ENCODE measurements around the gene GUCY1A2. TPM values are rescaled to one million over a fixed set of nuclear protein-coding genes. Genes with fewer than 3 reads are reported as not detected.
"Not testable (repeated sequence)": the region's sequence is repeated elsewhere in the genome, so short reads cannot be mapped to it uniquely, and the experiment has no call there.

Gene GUCY1A2
- total RNA-seq, 1 donor from 2014 or later, result 0.84 TPM

DNA sequence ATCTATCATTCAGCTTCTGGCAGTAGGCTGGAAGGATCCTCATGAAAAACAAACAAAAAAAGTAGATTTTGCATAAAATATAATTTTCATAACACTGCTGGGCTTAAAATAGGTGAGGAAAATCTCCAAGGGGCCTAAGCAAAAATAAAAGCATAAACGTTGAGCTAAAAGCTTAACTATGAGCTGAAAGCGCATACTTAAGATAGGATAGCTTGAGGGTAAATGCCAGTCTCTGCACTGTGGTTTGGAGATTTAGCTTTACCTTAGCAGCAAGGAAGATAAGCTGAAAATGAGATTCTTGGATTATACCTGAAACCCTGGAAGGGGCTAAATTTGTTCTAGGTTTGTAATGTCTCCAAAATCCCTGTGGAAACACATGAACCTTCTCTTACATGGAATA lies 183.7 kb downstream of the GUCY1A2 start:
- no peak for ATAC-seq

DNA sequence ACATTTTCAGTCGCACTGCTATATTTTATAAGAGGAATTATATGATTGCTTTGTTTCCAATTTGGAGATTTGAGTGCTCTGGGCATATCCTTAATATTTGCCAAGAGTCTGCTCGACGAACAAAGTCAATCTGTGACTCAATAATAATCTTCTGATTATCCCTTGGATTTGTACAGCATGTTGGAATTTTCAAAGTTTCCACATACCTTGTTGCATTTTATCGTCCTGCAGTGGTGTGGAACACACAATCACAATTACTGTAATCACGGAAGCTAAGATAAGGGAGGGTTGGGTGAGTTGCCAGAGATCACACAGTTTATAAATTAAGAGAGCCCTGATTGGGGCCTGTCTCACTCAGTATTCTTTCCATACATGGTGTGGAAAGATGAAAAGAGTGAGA lies 189.3 kb downstream of the GUCY1A2 start:
- ATAC-seq, result no peak

- ATAC-seq, result no peak
These were observed 189.7 kb downstream of the GUCY1A2 start for GRCh38 chr11:106828576-106828975.

GRCh38 chr11:106827687-106828086 lies 190.6 kb downstream of the GUCY1A2 start:
- no peak for ATAC-seq

DNA sequence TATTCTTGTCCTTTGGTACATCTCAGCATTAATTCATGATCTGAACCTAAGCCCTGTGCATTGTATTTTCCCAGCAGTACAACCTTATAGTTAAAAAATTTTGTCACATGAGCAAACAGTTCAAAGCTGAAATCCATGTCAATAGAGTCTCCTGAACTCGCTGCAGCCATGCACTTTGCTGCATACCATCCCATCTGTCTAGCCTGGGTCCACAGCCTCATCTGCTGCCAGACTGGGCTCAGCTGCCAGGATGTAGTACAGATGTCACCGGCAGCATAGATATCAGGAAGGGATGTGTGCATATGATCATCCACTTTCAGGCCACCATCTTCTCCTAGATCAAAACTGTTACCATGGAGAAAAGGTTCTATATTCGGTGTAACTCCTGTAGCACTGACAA lies 191.7 kb downstream of the GUCY1A2 start:
- ATAC-seq, result not testable (repeated sequence)

GRCh38 chr11:106821826-106822225 lies 196.4 kb downstream of the GUCY1A2 start:
- ATAC-seq, result no peak

DNA sequence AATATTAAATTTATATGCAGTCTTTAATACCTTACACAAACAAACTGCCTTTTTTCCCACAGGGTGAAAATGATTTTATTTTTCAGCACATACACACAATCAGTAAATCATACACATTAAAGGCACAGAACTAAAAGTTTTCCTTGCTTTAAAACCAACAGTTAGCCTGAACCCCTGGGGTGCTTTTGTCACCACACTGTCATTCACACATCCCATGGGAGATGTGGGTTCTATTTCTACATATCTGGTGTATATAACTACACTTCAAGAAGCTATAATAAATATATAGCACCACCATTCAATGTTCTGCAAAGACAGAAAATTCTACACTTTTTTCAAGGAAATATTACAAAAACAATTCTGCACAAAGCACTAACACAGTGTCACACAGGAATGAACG lies 197.0 kb downstream of the GUCY1A2 start:
- no peak for ATAC-seq

GRCh38 chr11:106818443-106818842 lies 199.8 kb downstream of the GUCY1A2 start:
- no peak for ATAC-seq

DNA sequence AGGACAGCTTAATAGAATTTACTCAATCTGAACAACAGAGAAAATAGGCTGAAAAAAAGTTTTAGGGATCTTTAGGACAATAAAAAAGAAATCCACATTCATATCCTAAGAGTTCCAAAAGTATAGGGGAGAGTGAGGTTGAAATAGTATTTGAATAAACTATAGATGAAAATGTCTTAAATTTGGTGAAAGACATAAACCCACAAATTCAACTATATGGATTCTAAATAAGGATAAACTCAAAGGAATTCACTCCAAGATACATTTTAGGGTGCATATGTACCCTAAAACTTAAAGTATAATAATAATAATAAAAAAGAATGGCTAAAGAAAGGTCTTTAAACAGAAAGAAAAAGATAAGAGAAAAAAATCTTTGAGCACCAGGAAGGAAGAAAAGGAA lies 203.1 kb downstream of the GUCY1A2 start:
- ATAC-seq, result no peak

- no peak for ATAC-seq
These were observed 204.5 kb downstream of the GUCY1A2 start for GRCh38 chr11:106813806-106814205.

DNA sequence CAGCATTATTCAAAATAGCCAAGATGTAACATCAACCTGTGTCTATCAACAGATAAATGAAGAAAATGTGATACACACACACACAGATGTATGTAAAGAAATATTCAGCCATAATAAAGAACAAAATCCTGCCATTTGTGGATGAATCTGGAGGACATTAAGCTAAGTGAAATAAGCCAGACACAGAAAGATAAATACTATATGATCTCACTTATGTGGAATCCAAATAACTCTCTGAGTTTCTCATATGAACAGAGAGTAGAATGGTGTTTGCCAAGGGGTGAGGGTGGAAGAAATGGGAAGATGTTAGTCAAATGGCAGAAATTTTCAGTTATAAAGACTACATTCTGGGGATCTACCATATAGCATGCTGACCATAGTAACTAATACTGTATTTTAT lies 224.2 kb downstream of the GUCY1A2 start:
- no peak for ATAC-seq

- ATAC-seq, result no peak
These were observed 228.9 kb downstream of the GUCY1A2 start for GRCh38 chr11:106789406-106789805.

- no peak for ATAC-seq
These were observed 230.8 kb downstream of the GUCY1A2 start for GRCh38 chr11:106787454-106787853.

GRCh38 chr11:106785913-106786650 lies 232.2 kb downstream of the GUCY1A2 start:
- ATAC-seq, result no peak

DNA sequence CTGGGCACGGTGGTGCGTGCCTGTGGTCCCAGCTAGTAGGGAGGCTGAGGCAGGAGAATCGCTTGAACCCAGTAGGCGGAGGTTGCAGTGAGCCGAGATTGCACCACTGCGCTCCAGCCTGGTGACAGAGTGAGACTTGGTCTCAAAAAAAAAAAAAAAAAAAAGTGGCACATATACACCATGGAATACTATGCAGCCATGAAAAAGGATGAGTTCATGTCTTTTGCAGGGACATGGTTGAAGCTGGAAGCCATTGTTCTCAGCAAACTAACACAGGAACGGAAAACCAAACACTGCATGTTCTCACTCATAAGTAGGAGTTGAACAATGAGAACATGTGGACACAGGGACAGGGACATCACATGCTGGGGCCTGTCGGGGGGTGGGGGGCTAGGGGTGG lies 241.0 kb downstream of the GUCY1A2 start:
- ATAC-seq, result not testable (repeated sequence)

DNA sequence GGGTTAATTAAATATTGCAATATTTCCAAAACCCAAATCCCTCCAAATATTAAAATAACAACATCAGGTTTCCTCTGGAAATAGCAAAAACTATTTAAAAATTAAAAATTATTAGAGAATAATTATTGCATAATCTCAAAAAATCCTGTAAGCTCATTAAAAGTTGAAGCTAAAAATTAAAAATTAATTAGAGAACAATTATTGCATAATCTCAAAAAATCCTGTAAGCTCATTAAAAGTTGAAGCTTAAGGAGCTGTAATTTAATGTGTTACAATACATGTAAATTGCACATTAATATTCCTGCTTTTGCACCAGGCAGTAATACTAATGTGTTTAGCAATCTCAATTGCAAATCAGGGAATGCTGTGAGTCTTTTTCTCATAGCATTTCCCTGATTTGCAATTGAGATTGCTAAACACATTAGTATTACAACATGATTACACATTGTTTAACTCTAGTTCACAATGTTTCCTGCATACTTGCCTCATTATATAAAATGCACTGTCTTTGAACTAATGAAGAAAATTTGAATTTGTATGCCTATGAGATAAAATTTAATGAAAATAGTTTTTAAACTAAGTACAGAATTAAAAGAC lies 247.7 kb downstream of the GUCY1A2 start:
- no peak for ATAC-seq

DNA sequence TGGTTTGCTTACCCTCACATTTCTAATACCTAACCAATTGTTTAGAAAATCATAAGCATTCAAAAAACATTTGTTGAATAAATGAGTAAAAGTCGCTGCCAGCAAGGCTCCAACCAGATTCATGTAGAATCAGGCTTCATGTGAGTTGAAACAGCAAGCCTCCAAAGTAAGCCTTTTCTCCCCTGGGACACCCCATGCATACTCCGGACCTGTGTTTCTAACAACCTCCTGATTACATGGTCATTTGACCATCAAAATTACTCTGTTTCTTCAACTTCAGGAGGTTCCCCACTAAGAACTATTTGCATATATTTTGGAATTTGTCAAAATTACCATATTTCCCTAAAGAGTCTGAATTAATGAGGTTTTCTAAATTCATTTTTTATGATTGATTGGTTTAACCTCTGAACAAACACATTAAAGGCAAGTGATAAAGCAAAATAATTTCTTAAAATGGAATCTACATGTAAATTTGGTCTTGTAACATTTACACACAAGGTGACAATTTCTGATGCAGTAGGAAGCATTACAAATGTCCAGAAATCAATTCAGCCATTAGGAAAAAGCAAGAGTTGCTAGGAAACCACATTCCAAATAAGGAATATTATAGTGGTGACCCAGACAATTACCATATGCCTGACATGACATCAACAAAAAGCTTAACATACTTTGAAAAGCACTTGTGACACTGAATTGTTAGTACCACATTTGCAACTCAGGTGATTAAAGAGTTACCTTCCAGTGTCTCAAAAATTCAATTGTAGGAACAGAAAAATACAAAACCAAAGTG lies 252.6 kb downstream of the GUCY1A2 start:
- no peak for ATAC-seq

DNA sequence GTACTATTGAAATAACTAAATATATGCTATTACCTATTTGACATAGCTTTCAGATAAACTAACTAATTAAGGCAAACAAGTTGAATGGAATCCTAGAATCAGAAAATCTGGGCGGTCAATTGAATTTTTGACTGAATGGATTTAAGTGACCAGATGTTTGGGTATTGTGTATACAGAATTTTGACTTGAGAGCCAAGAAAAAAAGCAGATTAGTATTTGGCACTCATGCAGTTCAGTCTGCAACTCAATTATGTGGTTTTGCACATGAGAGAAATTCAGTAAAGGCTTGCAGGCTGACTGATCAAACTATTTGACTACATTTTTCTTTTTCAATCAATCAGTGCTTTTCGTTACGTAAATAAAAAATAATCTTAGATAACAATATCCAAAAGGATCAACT lies 254.8 kb downstream of the GUCY1A2 start:
- ATAC-seq, result no peak

- no peak for ATAC-seq
These were observed 256.5 kb downstream of the GUCY1A2 start for GRCh38 chr11:106761745-106762144.

GRCh38 chr11:106761240-106761639 lies 257.0 kb downstream of the GUCY1A2 start:
- ATAC-seq, result no peak

GRCh38 chr11:106748059-106748458 lies 270.2 kb downstream of the GUCY1A2 start:
- ATAC-seq, result no peak

- ATAC-seq, result no peak
These were observed 272.3 kb downstream of the GUCY1A2 start for GRCh38 chr11:106745941-106746340.

DNA sequence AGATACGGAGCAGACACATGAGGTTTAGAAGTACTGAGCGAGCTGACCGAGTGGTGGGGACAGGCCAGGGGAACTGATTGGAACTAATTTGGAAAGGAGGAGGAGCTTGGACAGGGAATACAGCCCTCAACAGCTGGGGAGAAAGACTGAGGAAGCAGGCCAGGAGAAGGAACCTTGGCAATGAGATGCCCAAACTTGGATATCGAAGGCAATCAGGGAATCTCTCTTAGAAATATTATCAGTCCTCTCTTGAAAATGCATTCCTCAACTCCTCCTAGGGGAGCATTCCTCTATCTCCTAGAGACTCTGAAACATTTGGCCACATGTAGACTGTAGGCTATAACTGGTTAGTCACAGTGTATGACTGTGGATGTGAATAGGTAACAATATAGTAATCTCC lies 284.6 kb downstream of the GUCY1A2 start:
- no peak for ATAC-seq

DNA sequence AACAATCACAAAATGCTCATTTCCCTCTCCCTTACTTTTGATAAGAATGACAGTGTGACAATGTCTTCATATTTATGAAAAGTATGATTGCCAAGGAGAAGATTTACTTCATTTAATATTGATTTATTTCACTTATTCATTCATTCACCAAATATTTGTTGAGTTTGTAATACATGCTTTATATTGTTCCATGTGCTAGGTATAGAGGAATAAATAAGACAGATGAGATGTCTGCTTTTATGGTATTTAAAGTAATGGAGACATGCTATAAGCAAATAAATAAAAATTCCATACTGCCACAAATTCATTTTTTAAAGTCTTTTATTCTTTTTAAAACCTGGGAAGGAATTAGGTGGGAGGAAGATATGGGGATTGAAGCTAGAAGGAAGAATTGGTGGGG lies 289.4 kb downstream of the GUCY1A2 start:
- ATAC-seq, result no peak

Measured in esophagus mucosa (tissue), 1 donor.